Heart left ventricle (tissue), 16 donors: ENCODE results near the gene BEX2. TPM values are rescaled to one million over a fixed set of nuclear protein-coding genes. Genes with fewer than 3 reads are reported as not detected.

Experiments
- ATAC-seq, 4 donors: fragments of 200-7000 bp; cut with Tn5 transposase; one replicate each; pipeline ENCODE4 v1.9.1; 2020 to 2022; ENCODE audit warnings: moderate library complexity in 4 of 4, mild to moderate bottlenecking in 3 of 4, moderate number of reproducible peaks in 1 of 4
- DNase-seq, 5 donors: peaks; one replicate each; pipeline ENCODE4 v3.0.0-alpha.2; 2020
- H3K27ac ChIP-seq, 12 donors: fragments of 200-600 bp; sonication (generic) in 4 of 12; one replicate each; pipeline versions ENCODE4 v1.5.0 to v1.8.0; 2016 to 2022; ENCODE audit warnings: mild to moderate bottlenecking in 2 of 12
- H3K27me3 ChIP-seq, 9 donors: fragments of 200-600 bp; sonication (generic) in 2 of 9; one replicate each; pipeline versions ENCODE4 v1.5.1 to v1.8.0; 2016 to 2022; ENCODE audit warnings: mild to moderate bottlenecking in 3 of 9
- H3K36me3 ChIP-seq, 9 donors: fragments of 200-600 bp; sonication (generic) in 2 of 9; one replicate each; pipeline versions ENCODE4 v1.5.0 to v1.8.0; 2018 to 2022; ENCODE audit warnings: mild to moderate bottlenecking in 2 of 9
- H3K4me1 ChIP-seq, 12 donors: fragments of 200-600 bp; sonication (generic) in 4 of 12; one replicate each; pipeline versions ENCODE4 v1.5.0 to v1.8.0; 2016 to 2022; ENCODE audit warnings: mild to moderate bottlenecking in 3 of 12
- H3K4me3 ChIP-seq, 12 donors: fragments of 200-600 bp; sonication (generic) in 4 of 12; one replicate each; pipeline versions ENCODE4 v1.5.0 to v1.8.0; 2017 to 2022; ENCODE audit warnings: mild to moderate bottlenecking in 9 of 12, moderate library complexity in 4 of 12
- H3K9me3 ChIP-seq, 12 donors: fragments of 200-600 bp; sonication (generic) in 4 of 12; one replicate each; pipeline versions ENCODE4 v1.5.0 to v1.8.0; 2016 to 2022; ENCODE audit warnings: mild to moderate bottlenecking in 1 of 12
- CTCF ChIP-seq, 12 donors: fragments of 200-600 bp; sonication (generic) in 4 of 12; IDR thresholded peaks; one replicate each; pipeline versions ENCODE4 v1.5.0 to v1.8.0; 2018 to 2022; ENCODE audit warnings: antibody characterized with exemption in 12 of 12, mild to moderate bottlenecking in 5 of 12
- POLR2A ChIP-seq, 2 donors: fragments of 450-650 bp; IDR thresholded peaks; one replicate each; pipeline ENCODE4 v1.6.1; 2017; ENCODE audit warnings: antibody characterized with exemption in 2 of 2, mild to moderate bottlenecking in 2 of 2, moderate library complexity in 2 of 2
- WGBS, 4 donors: extraction: QIAGEN DNeasy Blood & Tissue Kit in 2 of 4; methylation state at CpG; one replicate each; pipeline versions ENCODE4 v1.1.5 to v1.1.7; 2013 to 2018; 5-methylcytosine and 5-hydroxymethylcytosine counted together
- intact Hi-C, 10 donors: fragments of 100-400 bp; cut with DNase I; formaldehyde crosslinking; loops; one replicate each; pipeline versions ENCODE4 v1.11.1 to v1.14.2; 2022
- polyA plus RNA-seq, 2 donors: library from polyadenylated mRNA; stranded (reverse); fragments of 200-250 nt; gene quantifications; one replicate each; pipeline ENCODE4 v1.2.3, GENCODE V29; 2013
- total RNA-seq, 9 donors: library from RNA; depleted of rRNA in 2 of 9; stranded (reverse); fragments of >200 nt in 2 of 9; fragmentation: NEBNext Ultra II Directional in 3 of 9; extraction: Animal tissue kit (Norgen Biotek cat#: 25700) in 3 of 9; gene quantifications; one replicate each; pipeline versions ENCODE4 v1.1.0 to v1.2.4, GENCODE V29; 2016 to 2023
- donor health status: ischemic (EF 13 %, LVEDD 7.1; RV severe dilation, severe dysfunction).
- donor health status: healthy with polysubstance abuse.
- donor health status: DM: no; HTN: yes; CAD: no.
- donor health status: DM: no; HTN: no; CAD: no.
- donor health status: ischemic (EF 25% LVEDD 6.9; RV normal size, moderate dysfunction).
- donor health status: ischemic (EF 25% LVEDD 5.7; RV mildly dilated, moderate dysfunction).
- donor health status: healthy.
- donor health status: DM: yes; HTN: yes; CAD: no.
- donor health status: ischemic (EF 35%, LVEDD 5.7; RV mildly dilated, moderate dysfunction).
- donor health status: nonischemic (EF 11% LVEDD 7.7; RV severe dilation, severe dysfunction).
- donor health status: DM: yes; HTN: yes; CAD: no.
- donor health status: PGD.
- donor health status: ischemic (EF 29% LVEDD 5.4; RV normal size, mild dysfunction).
- donor health status: nonischemic (EF 23%, LVEDD 6.1; RV moderate dilation, normal function).

Gene BEX2
- total and polyA plus RNA-seq, 11 donors = 0.35 to 6.6 (median 1.7) TPM; not detected in 1

GRCh38 chrX:103356858-103357257 is 46.1 kb upstream of the BEX2 start:
- 0 to 17% (median 8%) methylated on average over 13 of the region's 13 CpGs for WGBS, 4 donors
- ATAC-seq (peak; percentile 69 to 86 (median 82)), DNase-seq (peak in 3 of 5 donors; percentile 22 to 39 (median 39))
- Histone ChIP-seq H3K36me3 (peaks cover 0 to 10% (median 0%) of the 10 kb centered on the region in 9 donors), H3K27ac (peak overlapping the region; percentile 69 to 94 (median 88)), H3K4me3 (peak overlapping the region; percentile 31 to 96 (median 73)), H3K9me3 (no peaks in the 10 kb centered on the region), H3K4me1 (peaks cover 0 to 8% (median 0%) of the 10 kb centered on the region in 12 donors), H3K27me3 (peaks cover 0 to 6% (median 0%) of the 10 kb centered on the region in 9 donors)
- intact Hi-C loops = no loop called here
- TF ChIP-seq POLR2A (IDR thresholded peaks at IDR 0.05) (no peak), CTCF (IDR thresholded peaks at IDR 0.05) (no peak)

DNA sequence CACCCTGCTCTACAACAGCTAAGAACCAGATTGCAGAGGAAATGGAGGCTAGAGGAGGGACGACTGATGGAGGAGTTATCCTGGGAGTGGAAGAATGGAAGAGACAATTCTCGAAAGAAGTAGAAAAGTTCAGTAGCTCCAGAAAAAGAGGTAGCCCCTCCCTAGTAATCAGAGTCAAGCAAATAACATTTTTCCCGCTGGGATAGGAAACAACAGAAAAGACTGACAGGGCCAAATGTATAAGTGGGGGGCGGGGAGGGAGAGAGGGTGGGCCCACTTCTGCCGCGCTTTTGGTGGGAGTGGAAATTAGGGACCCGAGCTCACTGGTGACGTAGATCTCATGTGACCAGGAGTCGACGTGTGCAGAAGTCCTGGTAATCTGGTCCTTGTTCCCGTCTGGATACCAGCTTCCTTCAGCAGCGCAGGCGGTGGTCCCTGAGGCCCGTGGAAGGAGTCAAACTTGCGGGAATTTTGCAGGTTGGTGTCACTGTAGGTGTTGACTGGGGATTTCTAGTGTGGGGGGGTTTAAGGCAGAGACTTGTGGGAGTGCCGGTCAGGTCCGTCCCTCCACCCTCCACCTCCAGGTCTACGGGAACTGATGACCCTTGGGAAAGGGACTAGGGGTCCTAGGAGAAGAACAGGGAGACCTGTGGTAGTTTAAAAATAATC is 45.5 kb upstream of the BEX2 start, which contains the start of gene TCEAL9:
TCEAL9 (plus strand) TSS at position 377 of the 669 bp plus-strand sequence. CDS start 1,179 bp downstream, outside the sequence.
- intact Hi-C loops = no loop called here
- H3K27ac ChIP-seq = peak within 1 kb of the TSS; percentile 69 to 94 (median 88)
- H3K36me3 ChIP-seq = peaks cover 0 to 10% (median 0%) of the 10 kb centered on the region in 9 donors
- WGBS, 4 donors = 0 to 25% (median 9%) methylated on average over 17 to 18 of the region's 18 CpGs
- H3K4me1 ChIP-seq = peaks cover 0 to 8% (median 0%) of the 10 kb centered on the region in 12 donors
- DNase-seq (peak; percentile 51 to 71 (median 65)), ATAC-seq (peak; percentile 90 to 98 (median 95))
- H3K27me3 ChIP-seq = peaks cover 0 to 9% (median 0%) of the 10 kb centered on the region in 9 donors
- TF ChIP-seq CTCF (IDR thresholded peaks at IDR 0.05) (no peak), POLR2A (IDR thresholded peaks at IDR 0.05) (peak in 1 of 2 donors; percentile 72)
- H3K4me3 ChIP-seq = peak within 1 kb of the TSS; percentile 31 to 96 (median 73)
- H3K9me3 ChIP-seq = no peaks in the 10 kb centered on the region

DNA sequence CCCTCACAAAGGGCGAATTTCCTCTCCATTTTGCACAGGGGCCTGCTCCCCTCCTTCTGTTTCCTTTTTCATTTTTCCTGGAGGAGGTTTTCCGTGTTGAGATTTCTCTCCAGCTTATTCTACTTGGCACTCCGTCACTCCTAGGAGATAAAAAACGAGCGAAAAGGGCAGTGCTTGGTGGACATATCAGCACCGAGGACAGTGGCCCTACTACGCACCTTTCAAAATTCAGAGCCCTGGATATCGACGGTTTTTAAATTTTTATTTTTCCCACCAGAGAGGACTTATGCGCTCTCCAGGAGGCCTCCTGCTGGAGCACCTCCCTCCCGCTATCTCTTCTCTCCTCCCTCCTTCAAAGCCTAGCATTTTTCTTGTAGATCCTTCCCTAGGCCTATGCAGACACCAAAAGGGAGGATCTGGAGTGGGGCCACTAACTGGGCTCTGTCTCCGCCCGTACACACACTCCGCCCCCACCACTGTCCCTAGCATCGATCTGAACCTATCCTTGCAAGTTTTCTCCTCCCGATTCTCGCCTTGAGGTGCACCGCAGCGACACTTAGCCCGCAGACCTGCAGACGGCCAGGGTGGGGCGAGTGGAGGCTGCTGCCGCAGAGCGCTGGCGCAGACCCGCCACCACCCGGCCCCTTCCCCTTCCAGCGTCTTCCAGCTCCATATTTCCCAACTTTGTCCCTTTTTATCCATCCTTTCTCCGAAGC is 37.0 kb upstream of the BEX2 start:
- intact Hi-C loops = no loop called here
- Histone ChIP-seq H3K9me3 (no peaks in the 10 kb centered on the region), H3K36me3 (no peaks in the 10 kb centered on the region), H3K27ac (no peak overlapping the region), H3K4me3 (no peak overlapping the region), H3K27me3 (peaks cover 0 to 49% (median 0%) of the 10 kb centered on the region in 9 donors), H3K4me1 (no peaks in the 10 kb centered on the region)
- 52 to 58% (median 53%) methylated on average over 29 of the region's 29 CpGs for WGBS, 4 donors
- TF ChIP-seq POLR2A (IDR thresholded peaks at IDR 0.05) (no peak), CTCF (IDR thresholded peaks at IDR 0.05) (no peak)
- ATAC-seq (no peak), DNase-seq (no peak)

DNA sequence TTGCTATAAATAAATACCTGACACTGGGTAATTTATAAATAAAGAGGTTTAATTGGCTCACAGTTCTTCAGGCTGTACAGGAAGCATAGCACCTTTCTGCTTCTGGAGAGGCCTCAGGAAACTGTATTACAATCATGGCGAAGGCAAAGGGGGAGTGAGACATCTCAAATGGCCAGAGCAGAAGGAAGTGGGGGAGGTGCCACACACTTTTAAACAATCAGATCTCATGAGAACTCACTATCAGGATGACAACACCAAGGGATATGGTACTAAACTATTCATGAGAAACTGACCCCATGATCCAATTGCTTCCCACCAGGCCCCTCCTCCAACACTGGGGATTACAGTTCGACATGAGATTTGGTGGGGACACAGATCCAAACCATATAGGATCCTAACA is 33.8 kb upstream of the BEX2 start:
- TF ChIP-seq CTCF (IDR thresholded peaks at IDR 0.05) (no peak), POLR2A (IDR thresholded peaks at IDR 0.05) (no peak)
- H3K36me3 ChIP-seq = no peaks in the 10 kb centered on the region
- H3K4me3 ChIP-seq = no peak overlapping the region
- DNase-seq (no peak), ATAC-seq (peak in 1 of 4 donors; percentile 39)
- peaks cover 0 to 48% (median 0%) of the 10 kb centered on the region in 9 donors for H3K27me3 ChIP-seq
- no peaks in the 10 kb centered on the region for H3K4me1 ChIP-seq
- H3K9me3 ChIP-seq = no peaks in the 10 kb centered on the region
- 45 to 56% (median 50%) methylated on average over 2 of the region's 2 CpGs for WGBS, 4 donors
- intact Hi-C loops = loop anchor here in 5 of 10 donors (1.0 to 5.0 kb wide), 3 partner anchors 120 to 123 kb away; no protein-coding TSS in a partner anchor
- H3K27ac ChIP-seq = no peak overlapping the region
